ENCODE data around the gene SDSL. TPM values are rescaled to one million over a fixed set of nuclear protein-coding genes. Genes with fewer than 3 reads are reported as not detected.

SDSL gene
- total RNA-seq, 1 experiment from 2014 or later, result 0.46 TPM

- Histone ChIP-seq H3K18ac (ENCODE audit: insufficient read length, low read depth, low read length) (no peak overlapping the region), H3K27me3 (ENCODE audit: insufficient read depth, low read length) (no peaks in the 10 kb centered on the region), H3K4ac (ENCODE audit: low read depth, low read length) (no peak overlapping the region), H2BK5ac (ENCODE audit: insufficient read length, low read length) (no peak overlapping the region), H2BK20ac (ENCODE audit: low read depth, low read length, poor library complexity, severe bottlenecking) (no peak overlapping the region), H3K56ac (ENCODE audit: insufficient read length, low read depth, low read length) (no peak overlapping the region), H3K14ac (ENCODE audit: insufficient read depth, low read length) (no peak overlapping the region), H4K91ac (ENCODE audit: insufficient read length, low read depth, low read length) (no peak overlapping the region), H3K23ac (ENCODE audit: insufficient read length, low read depth, low read length) (no peak overlapping the region), H2AK5ac (ENCODE audit: insufficient read length, low read length) (no peak overlapping the region), H2BK15ac (ENCODE audit: low read depth, low read length) (no peak overlapping the region), H3K23me2 (ENCODE audit: insufficient read length, low read depth, low read length, poor library complexity, severe bottlenecking) (no peaks in the 10 kb centered on the region), H3K27ac (ENCODE audit: insufficient read length, low read depth, low read length) (no peak overlapping the region), H4K8ac (replicated peaks; ENCODE audit: insufficient read length, low read depth, low read length) (no peak overlapping the region), H2BK120ac (ENCODE audit: low read depth, low read length, poor library complexity, severe bottlenecking) (no peak overlapping the region), H2BK12ac (ENCODE audit: insufficient read length, low read depth, low read length) (no peak overlapping the region), H3K9me3 (ENCODE audit: control insufficient read depth, low read depth, low read length) (no peaks in the 10 kb centered on the region), H3K4me2 (ENCODE audit: insufficient read depth, insufficient read length, low read length) (no peak overlapping the region), H3K79me2 (ENCODE audit: insufficient read depth, low read length) (no peaks in the 10 kb centered on the region), H4K20me1 (ENCODE audit: control insufficient read depth, insufficient read depth, insufficient read length) (no peaks in the 10 kb centered on the region), H3T11ph (ENCODE audit: low read length) (no peak overlapping the region), H3K4me1 (ENCODE audit: insufficient read depth, low read length) (no peaks in the 10 kb centered on the region), H3K9ac (ENCODE audit: extremely low read depth, insufficient read length, low read length) (no peak overlapping the region), H4K5ac (ENCODE audit: insufficient read length, low read depth, low read length) (no peak overlapping the region), H3K79me1 (ENCODE audit: insufficient read depth, low read depth, low read length, poor library complexity, severe bottlenecking) (no peaks in the 10 kb centered on the region), H2AFZ (ENCODE audit: low read length) (no peak overlapping the region)
- no peaks in the 10 kb centered on the region for H3K27me3 Mint-ChIP-seq (ENCODE audit: low read depth)
- H3K4me3 Mint-ChIP-seq, result no peak overlapping the region
- DNase-seq, result no peak
- no peak for TF ChIP-seq CTCF (conservative IDR thresholded peaks at IDR 0.05)
- peaks cover 12 to 39% (median 36%) of the 10 kb centered on the region in 3 experiments; a peak in 6 of 7 replicates for H3K36me3 Mint-ChIP-seq (ENCODE audit: insufficient read depth in 1 of 3, low read depth in 3 of 3)
- no peaks in the 10 kb centered on the region for H3K9me3 Mint-ChIP-seq
- H3K4me1 Mint-ChIP-seq, result no peaks in the 10 kb centered on the region
- no peak overlapping the region; a peak in 1 of 7 replicates for H3K27ac Mint-ChIP-seq
- WGBS (ENCODE audit: extremely low coverage, insufficient read length, low lambda C conversion rate), result no CpG with 5 or more reads among the region's 3 CpGs
Measured at GRCh38 chr12:113373969-113374368, 48.2 kb upstream of the SDSL start.
